ENCODE measurements around the gene EFS.

- TF ChIP-seq CTCF (IDR thresholded peaks at IDR 0.05), result no peak
- no peak for TF ChIP-seq EP300 (IDR thresholded peaks at IDR 0.05)
- no peak for TF ChIP-seq POLR2AphosphoS5 (IDR thresholded peaks at IDR 0.05)
Measured at GRCh38 chr14:23399591-23399990, 34.6 kb upstream of the EFS start.

Data from suprapubic skin (tissue), 4 donors.